Measurements from ENCODE around the gene DGCR8.

The DGCR8 gene

GRCh38 chr22:20092477-20092854 lies 12.4 kb downstream of the DGCR8 start:
- no peak for DNase-seq

- DNase-seq: no peak
Observed at GRCh38 chr22:20093418-20094196, 13.6 kb downstream of the DGCR8 start.

GRCh38 chr22:20094197-20094807 lies 14.3 kb downstream of the DGCR8 start:
- DNase-seq: no peak

GRCh38 chr22:20095521-20095920 lies 15.5 kb downstream of the DGCR8 start:
- no peak for DNase-seq

GRCh38 chr22:20096574-20097420 lies 16.8 kb downstream of the DGCR8 start:
- DNase-seq: no peak

- no peak for DNase-seq
Observed at GRCh38 chr22:20099099-20099711, 19.2 kb downstream of the DGCR8 start.

GRCh38 chr22:20101638-20102037 lies 21.6 kb downstream of the DGCR8 start:
- no peak for DNase-seq

- DNase-seq: no peak
Observed at GRCh38 chr22:20102203-20102780, 22.3 kb downstream of the DGCR8 start.

- no peak for DNase-seq
Observed at GRCh38 chr22:20105456-20106204, 25.6 kb downstream of the DGCR8 start.

- DNase-seq: no peak
Observed at GRCh38 chr22:20106205-20106848, 26.3 kb downstream of the DGCR8 start.

GRCh38 chr22:20106849-20107237 lies 26.8 kb downstream of the DGCR8 start:
- DNase-seq: no peak

GRCh38 chr22:20107471-20107901 lies 27.4 kb downstream of the DGCR8 start:
- DNase-seq: no peak

- DNase-seq: no peak
Observed at GRCh38 chr22:20107951-20108756, 28.1 kb downstream of the DGCR8 start.

- DNase-seq: no peak
Observed at GRCh38 chr22:20108757-20109230, 28.8 kb downstream of the DGCR8 start.

- no peak for DNase-seq
Observed at GRCh38 chr22:20109411-20110358, 29.6 kb downstream of the DGCR8 start.

- DNase-seq: no peak
Observed at GRCh38 chr22:20110359-20110985, 30.4 kb downstream of the DGCR8 start.

GRCh38 chr22:20111045-20111688 lies 31.1 kb downstream of the DGCR8 start:
- DNase-seq: no peak
